ENCODE data around the gene NEURL1B. TPM values are rescaled to one million over a fixed set of nuclear protein-coding genes. Genes with fewer than 3 reads are reported as not detected.

NEURL1B gene
- total and polyA plus RNA-seq, 2 experiments from 2014 or later: 0.13 to 1.8 TPM

DNA sequence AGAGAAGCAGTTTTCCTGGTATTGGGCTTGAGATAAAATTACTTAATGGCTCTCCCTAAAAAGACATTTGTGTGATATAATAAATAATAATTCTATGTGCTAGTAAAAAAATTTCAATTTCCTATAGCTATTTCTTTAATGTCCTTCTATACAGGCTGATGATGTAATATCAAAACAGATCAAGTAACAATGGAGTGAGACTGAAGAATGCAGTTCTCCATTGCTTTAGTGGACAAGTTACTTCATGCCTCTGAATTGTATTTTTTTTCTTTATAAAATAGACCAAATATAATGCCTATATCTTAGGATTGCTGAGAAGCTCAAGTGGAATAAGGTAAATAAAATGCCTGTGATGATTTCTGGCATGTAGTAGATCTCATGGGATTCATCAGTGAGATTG lies 35.6 kb upstream of the NEURL1B start:
- no peak for DNase-seq
- TF ChIP-seq EZH2 (IDR thresholded peaks at IDR 0.05; ENCODE audit: insufficient read depth, poor library complexity, severe bottlenecking) (no peak), EZH2phosphoT487 (IDR thresholded peaks at IDR 0.05; ENCODE audit: insufficient read depth, low read depth) (no peak)
- H3K79me2 ChIP-seq (ENCODE audit: insufficient read depth): no peaks in the 10 kb centered on the region
- H3F3A ChIP-seq (ENCODE audit: insufficient read depth): no peaks in the 10 kb centered on the region
- H3K27ac ChIP-seq: no peak overlapping the region
- H3K9me3 ChIP-seq (ENCODE audit: low read depth): no peaks in the 10 kb centered on the region
- H4K20me1 ChIP-seq (ENCODE audit: insufficient read depth): no peaks in the 10 kb centered on the region
- H3K4me1 ChIP-seq (ENCODE audit: insufficient read depth): peaks cover 5% of the 10 kb centered on the region; the same call in 1 of the 2 replicates
- peaks cover 21% of the 10 kb centered on the region; the same call in 1 of the 2 replicates for H3K27me3 ChIP-seq (replicated peaks; ENCODE audit: insufficient read depth)
- H3K4me2 ChIP-seq (ENCODE audit: unreplicated experiment): no peak overlapping the region
- H3K9ac ChIP-seq: no peak overlapping the region
- H3K9me2 ChIP-seq (ENCODE audit: insufficient read depth): no peaks in the 10 kb centered on the region
- H2AFZ ChIP-seq: no peak overlapping the region
- no peak overlapping the region for H3K4me3 ChIP-seq
- in situ Hi-C loops (cut with MboI): no loop called here
- H3K36me3 ChIP-seq (ENCODE audit: low read depth): no peaks in the 10 kb centered on the region

DNA sequence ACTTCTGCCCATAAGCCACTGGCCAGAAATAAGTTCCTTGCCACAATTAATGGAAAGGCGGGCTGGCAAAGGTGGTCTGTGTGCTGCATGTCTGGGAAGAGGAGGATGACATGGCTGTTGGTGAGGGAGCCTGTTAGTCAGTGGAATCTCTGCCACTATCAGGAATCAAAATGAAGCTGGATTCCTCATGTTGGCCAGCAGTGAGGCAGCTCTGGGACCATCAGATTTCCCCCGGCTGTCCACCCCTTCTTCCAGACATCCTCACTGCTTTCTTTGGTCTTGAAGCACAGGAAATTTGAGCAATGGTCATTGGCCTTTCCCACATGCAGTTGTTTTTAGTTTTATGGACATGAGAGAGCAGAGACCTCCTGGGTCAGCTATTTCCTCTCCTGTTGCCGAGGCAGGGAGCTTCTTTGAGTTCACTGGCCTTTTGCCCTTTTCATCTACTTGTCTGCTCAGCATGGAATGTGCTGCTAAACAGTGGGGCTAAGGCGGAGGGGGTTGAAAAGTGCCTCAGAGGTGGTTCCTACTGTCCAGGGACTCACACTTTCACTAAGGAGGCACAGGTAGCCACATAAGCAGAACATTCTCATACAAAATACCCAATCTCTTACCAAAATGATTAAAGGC lies 34.8 kb upstream of the NEURL1B start:
- TF ChIP-seq EZH2phosphoT487 (IDR thresholded peaks at IDR 0.05; ENCODE audit: insufficient read depth, low read depth) (no peak), EZH2 (IDR thresholded peaks at IDR 0.05; ENCODE audit: insufficient read depth, poor library complexity, severe bottlenecking) (no peak)

DNA sequence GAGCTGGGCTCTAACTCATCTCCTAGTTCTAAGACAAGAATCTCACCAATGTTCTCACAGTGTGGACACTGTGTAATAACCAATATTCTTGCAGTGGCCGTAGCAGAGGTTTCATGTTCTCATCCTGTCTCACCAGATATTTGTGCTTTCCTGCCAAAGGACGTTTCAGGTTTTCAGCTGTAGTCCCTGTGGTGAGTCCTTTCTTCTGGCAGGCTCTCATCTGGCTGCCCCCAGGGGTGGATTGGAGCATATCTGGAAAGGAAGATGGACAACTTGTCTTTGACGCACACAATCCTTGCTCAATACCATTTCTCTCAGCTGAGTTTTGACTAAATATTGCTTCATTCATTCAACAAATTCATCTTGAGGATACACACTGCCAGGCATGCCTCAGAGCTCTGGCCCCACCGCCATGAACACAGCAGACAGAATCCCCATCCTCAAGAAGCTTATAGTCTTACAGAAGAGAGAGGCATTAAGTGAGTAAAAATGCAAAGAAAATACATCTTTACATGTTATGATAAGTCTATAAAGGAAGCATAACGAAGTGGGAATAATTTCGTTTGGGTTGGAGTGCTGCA lies 33.8 kb upstream of the NEURL1B start:
- Histone ChIP-seq H3K9me3 (ENCODE audit: low read depth) (no peaks in the 10 kb centered on the region), H3K9me2 (ENCODE audit: insufficient read depth) (no peaks in the 10 kb centered on the region), H3K27me3 (replicated peaks; ENCODE audit: insufficient read depth) (peaks cover 37% of the 10 kb centered on the region; the same call in 1 of the 2 replicates), H2AFZ (no peak overlapping the region), H3K9ac (no peak overlapping the region), H3K79me2 (ENCODE audit: insufficient read depth) (no peaks in the 10 kb centered on the region), H3K4me1 (ENCODE audit: insufficient read depth) (peaks cover 5% of the 10 kb centered on the region; the same call in 1 of the 2 replicates), H4K20me1 (ENCODE audit: insufficient read depth) (no peaks in the 10 kb centered on the region), H3K36me3 (ENCODE audit: low read depth) (no peaks in the 10 kb centered on the region), H3K4me2 (ENCODE audit: unreplicated experiment) (no peak overlapping the region), H3F3A (ENCODE audit: insufficient read depth) (no peaks in the 10 kb centered on the region), H3K27ac (no peak overlapping the region), H3K4me3 (no peak overlapping the region)
- WGBS, 2 experiments (ENCODE audit: low coverage in 1 of 2, low lambda C conversion rate in 2 of 2, missing lambda C conversion rate in 2 of 2): 50 to 51% methylated on average over 6 of the region's 6 CpGs
- in situ Hi-C loops (cut with MboI): no loop called here
- no peak for DNase-seq
- no peak for TF ChIP-seq EZH2phosphoT487 (IDR thresholded peaks at IDR 0.05; ENCODE audit: insufficient read depth, low read depth)
- TF ChIP-seq EZH2 (IDR thresholded peaks at IDR 0.05; ENCODE audit: insufficient read depth, poor library complexity, severe bottlenecking): no peak

More for the DNA sequence above, 34.8 kb upstream of the NEURL1B start:
- H2AFZ ChIP-seq: no peak overlapping the region
- DNase-seq: no peak
- no peaks in the 10 kb centered on the region for H3K79me2 ChIP-seq (ENCODE audit: insufficient read depth)
- H3K4me1 ChIP-seq (ENCODE audit: insufficient read depth): peaks cover 5% of the 10 kb centered on the region; the same call in 1 of the 2 replicates
- 43% methylated on average over 4 of the region's 4 CpGs for WGBS, 2 experiments (ENCODE audit: low coverage in 1 of 2, low lambda C conversion rate in 2 of 2, missing lambda C conversion rate in 2 of 2)
- H3K27me3 ChIP-seq (replicated peaks; ENCODE audit: insufficient read depth): peaks cover 28% of the 10 kb centered on the region; the same call in 1 of the 2 replicates
- H3K36me3 ChIP-seq (ENCODE audit: low read depth): no peaks in the 10 kb centered on the region
- no peaks in the 10 kb centered on the region for H3K9me2 ChIP-seq (ENCODE audit: insufficient read depth)
- in situ Hi-C loops (cut with MboI): no loop called here
- H3F3A ChIP-seq (ENCODE audit: insufficient read depth): no peaks in the 10 kb centered on the region
- H3K4me2 ChIP-seq (ENCODE audit: unreplicated experiment): no peak overlapping the region
- no peak overlapping the region for H3K9ac ChIP-seq
- H3K27ac ChIP-seq: no peak overlapping the region
- H3K9me3 ChIP-seq (ENCODE audit: low read depth): no peaks in the 10 kb centered on the region
- no peak overlapping the region for H3K4me3 ChIP-seq
- no peaks in the 10 kb centered on the region for H4K20me1 ChIP-seq (ENCODE audit: insufficient read depth)

DNA sequence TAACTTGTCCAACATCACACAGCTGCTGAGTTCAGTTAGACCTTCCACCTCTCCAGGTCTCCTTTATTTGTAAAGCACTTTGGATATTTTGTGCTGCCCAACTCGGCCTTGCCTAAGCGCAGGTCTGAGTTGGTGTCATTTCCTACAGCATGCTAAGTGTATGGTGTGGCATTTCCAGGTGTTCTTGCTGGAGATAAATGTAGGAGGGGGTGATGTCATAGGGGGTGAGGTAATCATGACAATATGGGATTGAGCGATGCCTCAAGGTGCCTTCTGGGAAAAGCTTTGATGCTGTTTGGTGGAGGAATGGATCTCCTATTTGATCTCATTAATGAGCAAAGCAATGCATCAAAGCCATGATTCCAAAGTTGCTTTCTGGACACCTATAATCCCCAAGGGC lies 32.3 kb upstream of the NEURL1B start:
- in situ Hi-C loops (cut with MboI): no loop called here
- H3K4me3 ChIP-seq: no peak overlapping the region
- H2AFZ ChIP-seq: no peak overlapping the region
- no peaks in the 10 kb centered on the region for H3K79me2 ChIP-seq (ENCODE audit: insufficient read depth)
- H3K4me1 ChIP-seq (ENCODE audit: insufficient read depth): no peaks in the 10 kb centered on the region
- no peaks in the 10 kb centered on the region for H3K9me3 ChIP-seq (ENCODE audit: low read depth)
- H3F3A ChIP-seq (ENCODE audit: insufficient read depth): no peaks in the 10 kb centered on the region
- DNase-seq: no peak
- no peak overlapping the region for H3K9ac ChIP-seq
- no peak overlapping the region for H3K4me2 ChIP-seq (ENCODE audit: unreplicated experiment)
- no peaks in the 10 kb centered on the region for H3K36me3 ChIP-seq (ENCODE audit: low read depth)
- 74 to 79% methylated on average over 3 of the region's 3 CpGs for WGBS, 2 experiments (ENCODE audit: low coverage in 1 of 2, low lambda C conversion rate in 2 of 2, missing lambda C conversion rate in 2 of 2)
- H3K9me2 ChIP-seq (ENCODE audit: insufficient read depth): no peaks in the 10 kb centered on the region
- H3K27ac ChIP-seq: no peak overlapping the region
- TF ChIP-seq EZH2 (IDR thresholded peaks at IDR 0.05; ENCODE audit: insufficient read depth, poor library complexity, severe bottlenecking) (no peak), EZH2phosphoT487 (IDR thresholded peaks at IDR 0.05; ENCODE audit: insufficient read depth, low read depth) (no peak)
- H4K20me1 ChIP-seq (ENCODE audit: insufficient read depth): no peaks in the 10 kb centered on the region
- H3K27me3 ChIP-seq (replicated peaks; ENCODE audit: insufficient read depth): peaks cover 37% of the 10 kb centered on the region; the same call in 1 of the 2 replicates
